ENCODE results near the gene CRIP2.

DNA sequence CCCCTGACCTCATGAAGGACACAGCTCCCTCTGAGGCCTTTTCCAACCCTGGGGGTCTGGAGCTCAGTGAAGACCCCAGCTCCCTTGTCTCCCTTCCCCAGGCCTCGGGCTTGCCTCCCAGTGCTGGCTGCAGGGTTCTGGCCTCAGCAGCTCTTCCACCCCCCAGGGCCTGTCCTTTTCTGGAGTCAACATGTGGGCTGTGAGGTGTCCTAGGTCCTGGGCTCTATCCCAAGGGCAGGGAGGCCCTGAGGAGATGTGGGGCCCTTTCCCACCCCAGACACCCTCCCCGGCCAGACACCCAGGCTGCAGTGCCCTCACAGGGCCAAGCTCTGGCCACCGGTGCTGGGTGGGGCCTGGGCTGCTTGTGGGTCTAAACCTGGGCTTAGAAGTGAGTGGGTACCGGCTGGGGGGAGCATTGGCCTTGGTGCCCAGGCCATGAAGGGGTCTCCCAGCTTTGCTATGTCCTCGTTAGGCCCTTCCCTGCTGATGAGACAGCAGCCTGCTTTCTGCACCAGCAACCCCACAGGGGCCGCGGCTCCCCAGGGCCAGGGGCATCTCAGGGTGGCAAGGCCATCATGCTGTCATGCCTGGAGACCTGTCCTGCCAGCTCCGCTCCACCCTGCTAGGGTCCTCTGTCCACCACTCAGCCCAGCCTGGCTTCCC is 2.7 kb upstream of the CRIP2 start:
- TF ChIP-seq USF2 (IDR thresholded peaks at IDR 0.05; ENCODE audit: borderline replicate concordance, low read depth, low read length): no peak
- TF ChIP-seq MYC (IDR thresholded peaks at IDR 0.05; ENCODE audit: insufficient read depth, insufficient read length, insufficient replicate concordance, low read length, severe bottlenecking): no peak
- TF ChIP-seq JUND (IDR thresholded peaks at IDR 0.05; ENCODE audit: low read depth, low read length): no peak
- TF ChIP-seq BACH1 (IDR thresholded peaks at IDR 0.05; ENCODE audit: borderline replicate concordance): no peak
- no peak for TF ChIP-seq CTCF (IDR thresholded peaks at IDR 0.05 in 2 of 3, conservative IDR thresholded peaks at IDR 0.05 in 1 of 3; ENCODE audit: control insufficient read depth in 2 of 3, extremely low read depth in 1 of 3, insufficient read depth in 1 of 3, low read depth in 3 of 3, low read length in 3 of 3)
- TF ChIP-seq NBN (IDR thresholded peaks at IDR 0.05): no peak
- TF ChIP-seq TAF1 (IDR thresholded peaks at IDR 0.05; ENCODE audit: borderline replicate concordance, low read depth, low read length): no peak
